ENCODE data around the gene FOXC1. TPM values are rescaled to one million over a fixed set of nuclear protein-coding genes. Genes with fewer than 3 reads are reported as not detected.
A peak's percentile ranks its signal among the peaks of the same experiment; 100 is the strongest.

FOXC1 gene
- total RNA-seq: 10 to 100 TPM in 1 of 2 donors, 1 to 10 TPM in 1; 5.5 to 25.9 TPM
- long read RNA-seq: 0 reads

DNA sequence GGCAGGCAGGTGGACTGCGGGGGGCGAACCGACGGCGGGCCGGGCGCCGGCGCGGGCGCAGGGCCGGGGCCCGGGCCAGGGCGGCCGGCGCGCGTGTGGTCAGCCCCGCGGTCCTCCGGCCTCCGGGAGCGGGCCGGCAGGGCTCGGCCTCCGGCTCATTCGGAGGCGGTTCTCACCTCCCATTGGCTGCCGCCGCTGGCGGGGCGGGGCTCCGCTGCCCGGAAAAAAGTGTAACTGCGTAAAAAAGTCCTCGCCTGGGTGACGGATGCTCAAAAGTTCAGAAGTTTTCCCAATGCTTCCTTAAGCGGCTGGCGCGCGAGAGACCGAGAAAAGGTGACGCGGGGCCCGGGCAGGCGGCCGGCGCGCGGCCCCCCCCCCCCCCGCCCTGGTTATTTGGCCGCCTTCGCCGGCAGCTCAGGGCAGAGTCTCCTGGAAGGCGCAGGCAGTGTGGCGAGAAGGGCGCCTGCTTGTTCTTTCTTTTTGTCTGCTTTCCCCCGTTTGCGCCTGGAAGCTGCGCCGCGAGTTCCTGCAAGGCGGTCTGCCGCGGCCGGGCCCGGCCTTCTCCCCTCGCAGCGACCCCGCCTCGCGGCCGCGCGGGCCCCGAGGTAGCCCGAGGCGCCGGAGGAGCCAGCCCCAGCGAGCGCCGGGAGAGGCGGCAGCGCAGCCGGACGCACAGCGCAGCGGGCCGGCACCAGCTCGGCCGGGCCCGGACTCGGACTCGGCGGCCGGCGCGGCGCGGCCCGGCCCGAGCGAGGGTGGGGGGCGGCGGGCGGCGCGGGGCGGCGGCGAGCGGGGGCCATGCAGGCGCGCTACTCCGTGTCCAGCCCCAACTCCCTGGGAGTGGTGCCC, at the start of gene FOXC1:
Gene FOXC1, plus strand, starts transcription at position 268 of the 849 bp plus-strand sequence. Its CDS starts 531 bp downstream, at position 799.
- peak; percentile 92 for DNase-seq
- intact Hi-C loops (cut with DNase I): loop anchor here (5.0 to 10.0 kb wide), 3 partner anchors 412 to 1087 kb away; no protein-coding TSS in a partner anchor
- peak; percentile 86 to 87 for ATAC-seq

DNA sequence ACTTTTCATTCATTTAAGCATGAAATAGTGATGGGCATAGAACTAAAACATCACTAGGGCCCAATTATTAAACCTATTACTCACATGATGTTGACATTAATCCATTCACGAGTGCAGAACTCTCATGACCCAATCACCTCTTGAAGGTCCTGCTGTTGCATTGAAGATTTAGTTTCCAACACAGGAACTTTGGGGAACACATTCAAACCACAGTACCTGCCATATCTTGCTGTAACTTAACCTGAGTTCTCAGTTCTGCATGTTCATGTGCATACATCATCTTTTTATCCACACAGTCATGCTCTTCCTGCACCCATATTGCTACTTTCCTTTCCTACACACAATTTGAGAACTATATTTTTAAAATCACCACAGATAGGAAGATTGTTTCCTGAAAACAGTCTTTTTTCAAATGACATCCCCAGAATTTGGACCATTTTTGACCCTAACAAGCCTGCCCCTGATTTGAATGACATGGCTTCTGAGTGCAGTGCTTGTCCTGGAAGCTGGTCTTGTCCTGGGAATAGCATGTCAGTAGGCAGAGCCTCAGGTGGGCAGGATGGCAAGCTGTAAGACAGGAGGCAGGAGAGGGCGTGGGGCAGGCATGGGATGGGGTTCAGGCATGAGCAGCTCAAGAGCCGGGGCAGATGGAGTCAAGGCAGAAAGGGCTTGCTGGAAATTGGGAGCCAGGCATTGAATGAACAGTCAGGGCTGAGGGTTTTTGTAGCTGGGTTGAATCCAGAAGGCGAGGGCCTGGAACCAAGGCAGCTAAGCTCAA, 49.2 kb upstream of the FOXC1 start:
- DNase-seq: no peak
- ATAC-seq: no peak
- intact Hi-C loops (cut with DNase I): no loop called here

DNA sequence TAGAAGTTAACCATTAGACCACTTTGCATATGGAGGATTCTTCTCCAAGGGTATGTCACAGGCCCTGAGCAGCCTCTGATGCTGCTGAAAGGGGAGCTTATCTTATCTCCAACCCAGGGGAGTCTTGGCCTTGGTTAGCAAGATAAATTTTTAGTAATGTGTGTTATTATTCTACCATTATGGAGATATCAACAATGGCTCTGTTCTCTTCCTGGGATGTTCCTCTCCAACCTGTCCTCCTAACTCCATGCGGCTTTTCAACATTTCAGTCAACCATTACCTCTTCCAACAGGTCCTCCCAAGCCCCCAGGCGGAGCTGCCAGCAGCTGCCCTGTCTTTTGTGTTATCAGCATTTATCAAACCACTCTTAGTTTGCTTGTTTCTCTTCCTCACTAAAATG, 48.4 kb upstream of the FOXC1 start:
- no peak for ATAC-seq
- intact Hi-C loops (cut with DNase I): no loop called here
- no peak for DNase-seq

DNA sequence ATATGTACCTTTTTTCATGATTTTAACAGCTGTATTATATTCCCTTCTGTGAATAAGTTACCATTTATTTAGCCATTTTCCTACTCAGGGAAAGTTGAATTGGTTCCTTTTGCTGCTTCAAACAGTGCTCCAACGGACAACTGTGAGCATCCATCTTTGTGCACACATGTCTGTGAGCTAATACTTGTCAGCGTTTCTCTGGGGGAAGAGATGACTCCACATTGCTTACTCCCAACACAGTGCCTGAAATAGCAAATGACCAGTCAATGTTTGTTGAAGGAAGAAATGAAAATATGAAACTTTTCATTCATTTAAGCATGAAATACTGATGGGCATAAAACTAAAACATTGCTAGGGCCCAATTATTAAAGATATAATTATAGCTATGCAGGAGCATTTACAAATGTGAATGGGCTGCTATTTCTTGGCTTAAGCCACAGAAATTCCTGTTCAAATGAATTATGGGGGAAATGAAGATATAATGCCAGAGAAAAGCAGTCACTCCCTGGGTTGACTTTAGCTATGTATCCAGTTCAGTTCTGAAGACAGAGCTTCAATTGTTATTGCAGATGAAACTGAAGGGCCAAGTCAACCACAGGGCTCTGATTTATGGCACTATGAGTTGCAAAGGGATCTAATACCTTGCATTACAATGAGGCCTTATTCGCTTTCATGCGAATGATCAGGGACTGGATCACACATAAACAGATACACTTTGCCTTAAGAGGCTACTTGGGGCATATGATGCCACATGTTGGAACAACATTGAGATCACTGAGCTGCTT, 47.4 kb upstream of the FOXC1 start:
- intact Hi-C loops (cut with DNase I): no loop called here
- DNase-seq (no peak), ATAC-seq (no peak)

DNA sequence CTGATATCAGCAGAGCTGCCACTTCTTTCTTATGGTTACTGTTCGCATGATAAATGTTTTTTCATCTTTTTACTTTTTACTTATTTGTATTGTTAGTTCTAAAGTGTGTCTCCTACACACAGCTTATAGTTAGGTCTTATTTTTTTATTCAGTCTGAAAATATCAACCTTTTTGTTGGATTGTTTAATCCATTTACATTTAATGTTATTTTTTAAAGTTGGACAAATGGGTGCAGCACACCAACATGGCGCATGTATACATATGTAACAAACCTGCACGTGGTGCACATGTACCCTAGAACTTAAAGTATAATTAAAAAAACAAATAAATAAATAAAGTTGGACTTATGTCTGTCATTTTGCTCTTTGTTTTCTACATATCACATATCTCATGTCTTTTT, 40.3 kb upstream of the FOXC1 start:
- intact Hi-C loops (cut with DNase I): no loop called here

DNA sequence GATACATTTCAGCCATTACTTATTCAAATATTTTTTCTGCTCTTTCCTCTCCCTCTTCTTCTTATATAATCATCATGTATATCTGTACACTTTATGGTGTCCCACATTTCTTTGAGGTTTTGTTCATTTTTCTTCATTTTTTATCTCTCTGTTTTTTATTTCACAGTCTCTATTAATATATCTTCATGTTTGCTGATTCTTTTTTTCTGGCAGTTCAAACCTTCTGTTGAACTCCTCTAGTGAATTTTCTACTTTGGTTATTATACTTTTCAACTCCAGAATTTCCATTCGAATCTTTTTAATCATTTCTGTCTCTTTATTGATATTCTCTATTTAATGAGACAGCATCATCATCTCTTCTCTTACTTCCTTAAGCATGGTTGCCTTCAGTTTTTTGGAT, 38.9 kb upstream of the FOXC1 start:
- DNase-seq (no peak), ATAC-seq (no peak)
- intact Hi-C loops (cut with DNase I): no loop called here

More for the DNA sequence above, 40.3 kb upstream of the FOXC1 start:
- no peak for DNase-seq
- ATAC-seq: no peak

DNA sequence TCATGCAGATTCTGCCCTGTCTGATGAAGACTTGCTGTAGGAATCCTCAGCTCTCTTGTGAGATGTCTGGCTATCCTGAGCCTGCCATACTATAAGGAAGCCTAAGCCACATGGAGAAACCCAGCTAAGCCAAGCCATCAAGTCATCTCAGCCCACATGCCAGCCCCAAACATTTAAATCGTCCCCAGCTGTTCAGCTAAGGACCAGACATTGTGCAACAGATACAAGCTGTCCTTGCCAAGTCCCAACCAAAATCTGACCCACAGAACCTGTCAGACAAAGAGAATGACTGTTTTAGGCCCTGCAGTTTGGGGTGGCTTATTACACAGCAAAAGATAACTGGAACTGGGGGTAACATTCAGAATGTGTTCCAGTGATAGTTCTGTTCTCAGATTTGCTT, 36.8 kb upstream of the FOXC1 start:
- DNase-seq (no peak), ATAC-seq (no peak)
- intact Hi-C loops (cut with DNase I): no loop called here

DNA sequence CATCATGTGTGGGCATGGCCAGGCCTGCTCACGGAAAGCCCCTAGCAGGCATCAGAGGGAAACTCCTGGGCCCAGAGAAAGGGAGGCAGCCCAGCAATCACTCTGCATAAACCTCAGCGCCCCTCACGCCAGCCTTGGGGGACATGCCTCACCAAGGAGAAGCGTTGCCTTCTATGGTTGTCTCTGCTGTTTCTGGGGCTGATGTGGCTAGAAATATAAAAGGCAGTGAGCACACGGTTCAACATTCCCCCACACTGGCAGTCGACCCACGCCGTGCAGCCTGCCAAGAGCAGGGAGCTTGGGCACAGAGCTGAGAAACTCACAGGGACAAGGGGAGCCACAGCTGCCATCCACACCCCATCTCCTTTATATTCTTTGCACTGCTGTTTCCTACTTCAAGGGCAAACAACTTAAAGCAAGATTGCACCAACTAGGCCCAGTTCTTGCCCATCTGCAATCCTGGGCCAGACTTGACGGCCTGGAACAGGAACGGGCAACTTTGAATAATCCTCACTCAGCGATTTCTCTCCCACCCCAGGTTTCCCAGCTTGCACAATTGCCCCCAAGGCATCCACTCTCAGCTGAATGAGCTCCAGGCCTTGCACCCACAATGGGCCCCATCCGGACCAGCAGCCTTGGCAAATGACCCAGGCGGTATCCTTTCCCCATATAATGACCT, 35.5 kb upstream of the FOXC1 start:
- DNase-seq (no peak), ATAC-seq (no peak)
- intact Hi-C loops (cut with DNase I): no loop called here

DNA sequence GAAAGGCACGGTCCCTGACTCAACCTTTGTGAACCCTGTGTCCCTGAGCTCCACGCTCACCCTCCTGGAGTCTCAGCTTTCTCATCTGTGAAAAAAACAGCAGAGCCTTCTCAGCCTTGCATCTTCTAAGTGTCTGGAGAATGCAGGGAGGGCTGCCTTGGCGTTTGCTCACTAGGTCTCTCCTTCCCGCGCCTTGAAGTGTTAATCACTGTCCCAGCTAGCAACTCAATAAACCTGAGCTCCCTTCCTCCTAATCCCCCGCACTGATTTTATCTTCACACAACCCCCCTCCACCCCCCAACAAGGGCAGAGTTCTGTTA, 34.9 kb upstream of the FOXC1 start:
- peak in 1 of 2 donors; percentile 5 for ATAC-seq
- intact Hi-C loops (cut with DNase I): no loop called here
- DNase-seq: no peak

DNA sequence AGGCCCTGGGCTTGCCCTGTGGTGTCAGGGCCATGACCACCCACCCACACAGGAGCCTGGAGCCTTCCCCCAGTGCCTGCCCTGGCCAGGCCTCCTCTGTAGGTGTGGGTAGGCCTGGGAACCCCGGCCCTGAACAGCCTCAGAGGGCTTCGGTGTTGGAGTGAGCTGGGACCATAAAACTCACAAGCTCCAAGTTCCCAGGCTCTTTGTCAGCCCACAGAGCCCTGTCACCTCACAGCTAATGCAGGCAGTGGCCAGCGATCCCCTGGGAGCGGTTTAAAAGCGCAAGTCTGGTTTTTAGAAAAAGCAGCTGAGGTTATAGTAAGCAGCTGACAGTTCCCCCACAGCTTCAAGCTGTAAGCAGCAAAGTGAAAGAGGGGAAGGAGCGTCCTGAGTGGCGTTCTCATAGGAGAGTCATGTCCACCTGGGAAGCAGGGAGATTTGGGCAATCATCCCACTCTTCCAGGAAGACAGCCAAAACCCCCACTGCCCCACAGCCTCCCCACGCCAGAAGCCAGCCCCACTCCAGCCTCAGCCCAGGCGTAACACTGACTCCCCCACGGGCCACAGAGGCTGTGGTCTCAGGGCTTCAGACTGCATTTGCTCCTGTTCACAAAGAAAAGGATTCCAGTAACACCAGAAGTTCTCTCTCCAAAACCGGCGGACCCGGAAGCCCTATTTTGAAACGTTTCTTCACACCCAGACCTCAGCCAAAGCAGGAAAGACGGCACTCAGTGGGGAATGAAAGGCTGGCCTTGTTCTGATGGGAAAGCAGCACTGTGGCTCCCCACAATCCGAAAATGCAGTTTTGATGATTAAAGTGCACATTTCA, 34.3 kb upstream of the FOXC1 start:
- DNase-seq (no peak), ATAC-seq (peak; percentile 56 to 72)
- intact Hi-C loops (cut with DNase I): no loop called here

DNA sequence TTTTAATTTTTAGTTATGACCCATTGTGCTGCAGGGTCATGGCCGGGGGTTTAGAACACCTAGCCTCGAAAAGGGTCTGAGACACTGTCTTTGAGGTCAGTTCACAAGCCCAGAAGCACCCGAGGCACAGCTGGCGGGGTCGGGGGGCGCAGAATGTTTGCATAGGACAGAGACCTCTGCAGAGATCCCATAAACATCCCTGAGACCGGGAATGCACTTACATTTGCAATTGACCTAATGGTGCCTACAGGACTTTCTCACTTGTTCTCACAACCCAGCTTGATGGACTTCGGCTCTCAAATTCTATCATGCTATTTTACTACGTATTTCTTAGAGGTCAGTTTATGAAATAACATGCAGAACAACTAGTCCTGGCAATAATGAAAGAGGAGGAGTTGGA, 33.5 kb upstream of the FOXC1 start:
- ATAC-seq: no peak
- no peak for DNase-seq
- intact Hi-C loops (cut with DNase I): no loop called here

DNA sequence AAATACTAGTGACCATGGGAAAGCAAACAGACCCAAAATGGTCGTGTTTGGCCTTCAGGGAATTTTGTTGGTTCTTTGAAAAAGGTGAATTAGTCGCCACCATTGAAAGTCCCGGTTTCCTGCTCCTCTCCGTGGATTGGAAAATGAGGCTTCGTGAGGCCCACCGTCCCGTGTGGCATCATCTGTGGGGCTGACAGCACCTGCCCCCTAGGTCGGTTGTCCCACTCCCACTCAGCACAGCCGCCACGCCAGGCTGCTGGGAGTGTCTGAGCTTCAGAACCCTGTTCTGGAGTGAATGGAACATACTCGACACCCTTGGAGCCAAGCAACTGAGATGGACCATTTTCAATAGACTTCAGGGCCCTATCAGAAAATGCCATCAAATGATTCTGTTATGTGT, 33.0 kb upstream of the FOXC1 start:
- ATAC-seq: no peak
- intact Hi-C loops (cut with DNase I): no loop called here
- DNase-seq: no peak

DNA sequence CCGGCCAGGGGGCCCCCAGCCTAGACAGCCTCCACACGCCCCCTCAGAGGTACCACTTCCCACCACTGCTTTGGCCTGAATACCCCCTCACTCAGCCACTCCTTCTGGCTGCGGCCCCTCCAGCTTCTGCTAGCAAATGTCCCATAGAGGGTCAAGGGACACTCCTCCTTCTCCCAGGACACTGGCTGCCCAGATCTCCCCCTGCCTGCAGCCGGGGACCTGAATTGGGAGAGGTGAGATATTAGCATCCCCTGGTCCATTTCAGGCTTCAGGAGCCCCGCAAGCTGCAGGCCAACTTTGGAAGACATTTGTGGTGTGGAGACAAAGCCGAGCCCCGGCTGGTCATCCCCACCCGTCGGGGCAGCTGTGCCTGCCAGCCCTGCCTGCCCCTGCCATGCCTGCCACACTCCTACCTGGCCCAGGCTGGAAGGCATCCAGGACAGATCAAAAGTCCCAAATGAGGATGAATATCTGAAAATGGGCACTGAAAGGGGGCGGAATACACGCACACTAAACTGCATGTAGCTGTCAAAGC, 32.5 kb upstream of the FOXC1 start:
- intact Hi-C loops (cut with DNase I): no loop called here
- DNase-seq (no peak), ATAC-seq (no peak)

DNA sequence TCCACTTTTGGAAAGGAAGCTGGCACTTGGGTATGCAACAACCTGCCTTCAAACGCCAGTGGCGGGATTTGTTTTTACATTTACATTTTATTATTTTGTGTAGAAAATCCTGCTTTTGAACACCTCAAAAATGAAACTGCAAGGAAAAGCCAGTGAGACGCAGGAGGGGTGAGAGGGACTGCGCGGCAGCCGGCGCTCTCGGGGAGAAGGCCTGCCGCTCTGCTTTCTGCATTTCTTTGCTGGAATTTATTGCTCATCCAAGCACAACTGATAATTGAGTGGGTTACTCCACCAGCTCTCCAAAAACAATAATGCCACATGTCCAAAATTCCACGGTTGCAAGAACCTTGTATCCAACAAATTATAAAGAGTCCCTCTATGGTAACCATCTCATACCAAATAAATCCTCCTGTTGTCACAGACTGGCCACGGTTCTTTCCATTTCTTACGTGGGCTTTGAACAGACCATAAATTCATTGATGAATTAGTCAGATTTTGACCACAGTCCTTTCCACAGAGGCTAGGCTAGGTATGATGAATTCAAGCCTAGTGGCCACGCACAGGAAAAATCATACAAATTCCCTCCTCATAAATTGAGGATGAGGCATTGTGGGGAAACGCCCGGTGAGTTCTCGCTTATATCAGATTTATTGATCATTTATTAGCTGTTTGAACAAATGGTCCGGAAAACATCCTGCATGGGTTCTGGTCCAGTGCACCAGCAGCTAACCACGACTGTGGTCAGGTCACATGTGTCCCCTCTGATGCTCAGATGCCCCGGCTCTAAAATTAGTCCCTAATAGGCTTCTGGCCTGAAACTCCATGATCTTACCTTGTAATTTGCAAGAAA, 31.6 kb upstream of the FOXC1 start:
- intact Hi-C loops (cut with DNase I): no loop called here
- ATAC-seq (no peak), DNase-seq (no peak)

DNA sequence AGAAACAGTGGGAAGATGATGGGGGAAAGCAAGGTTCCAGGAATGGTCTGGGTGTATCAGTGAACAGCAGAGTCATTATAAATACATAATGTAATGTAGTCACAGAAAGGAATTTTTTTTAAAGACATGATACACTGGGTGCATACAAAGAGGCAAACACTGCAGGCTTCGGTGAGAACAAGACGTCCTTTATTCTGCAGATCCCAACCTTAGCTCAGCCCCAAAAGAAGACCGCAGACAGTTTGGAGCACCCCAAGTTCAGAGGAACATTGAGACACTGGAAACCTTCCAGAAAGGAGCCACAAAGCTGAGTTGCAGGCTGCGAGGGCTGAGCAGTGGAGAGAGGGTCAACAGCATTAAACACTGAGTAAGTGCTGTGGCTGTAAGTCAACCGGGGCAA, 30.6 kb upstream of the FOXC1 start:
- intact Hi-C loops (cut with DNase I): no loop called here
- DNase-seq (no peak), ATAC-seq (no peak)

DNA sequence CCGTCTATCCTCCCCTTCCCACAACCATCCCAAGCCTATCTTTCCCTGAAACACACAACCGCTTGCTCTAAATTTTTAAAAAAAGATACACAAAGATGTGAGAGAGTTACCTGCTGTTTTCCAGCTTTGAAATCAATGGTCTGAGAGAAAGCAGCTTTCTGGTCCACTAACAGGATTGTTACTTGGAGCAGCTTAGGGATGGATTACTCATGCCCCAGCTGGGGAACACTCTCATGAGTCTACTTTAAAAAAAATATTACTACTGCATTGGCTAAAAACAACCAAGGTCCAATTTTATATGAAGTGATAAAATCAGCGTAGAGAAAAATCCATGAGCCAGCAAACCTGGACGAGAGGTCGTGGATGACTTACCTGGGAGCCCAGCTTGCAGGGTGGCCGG, 29.6 kb upstream of the FOXC1 start:
- DNase-seq (no peak), ATAC-seq (no peak)
- intact Hi-C loops (cut with DNase I): no loop called here

DNA sequence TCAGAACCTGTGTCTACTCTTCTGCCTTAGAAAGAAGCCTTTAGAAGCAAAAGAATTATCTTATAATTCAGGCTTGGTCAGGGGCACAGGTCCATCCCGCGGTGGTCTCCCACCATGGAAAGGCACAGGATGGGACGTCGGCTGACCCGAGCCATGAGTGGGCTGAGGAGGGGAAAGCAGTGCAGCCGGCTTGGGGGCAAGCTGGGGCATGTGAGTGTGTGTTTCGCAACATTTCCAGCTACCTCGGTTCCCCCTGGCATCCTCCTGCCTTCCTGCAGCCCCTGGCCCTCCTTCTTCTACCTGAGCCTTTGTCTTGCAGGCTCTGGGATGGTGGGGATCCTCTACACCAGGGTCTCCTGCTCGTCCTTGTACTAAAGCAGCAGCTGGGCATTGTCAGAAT, 29.1 kb upstream of the FOXC1 start:
- intact Hi-C loops (cut with DNase I): no loop called here
- DNase-seq (no peak), ATAC-seq (no peak)
